Stimulated activated effector memory CD8-positive, alpha-beta T cell treated with anti-CD3 and anti-CD28 coated beads, Interleukin-12 subunit alpha, Interleukin-12 subunit beta, amount 100 ng/mL, for 72 hours (primary cell): Measurements from ENCODE around the gene PROC.

Experiments used
- ATAC-seq: fragments of 150-1000 bp; cut with Tn5 transposase; 2 replicates; pipeline ENCODE4 v1.10.0; 2021
- DNase-seq, 2 donors: peaks; one replicate each; pipeline ENCODE4 v3.0.0; 2021 to 2022; ENCODE audit warnings: low spot score in 2 of 2
- H3K27ac Mint-ChIP-seq: one replicate; pipeline ENCODE4 v1.8.0; 2022; ENCODE audit warnings: mild to moderate bottlenecking, mixed read lengths
- H3K36me3 Mint-ChIP-seq: one replicate; pipeline ENCODE4 v1.8.0; 2022; ENCODE audit warnings: mild to moderate bottlenecking, mixed read lengths
- H3K4me1 Mint-ChIP-seq: one replicate; pipeline ENCODE4 v1.8.0; 2022; ENCODE audit warnings: mixed read lengths
- H3K4me3 Mint-ChIP-seq: one replicate; pipeline ENCODE4 v1.8.0; 2022; ENCODE audit warnings: mild to moderate bottlenecking, mixed read lengths
- H3K9me3 Mint-ChIP-seq: one replicate; pipeline ENCODE4 v1.8.0; 2022; ENCODE audit warnings: mixed read lengths

Gene PROC

GRCh38 chr2:127388423-127389164 lies 29.6 kb upstream of the PROC start:
- Mint-ChIP-seq H3K27ac (peak overlapping the region; percentile 99), H3K4me3 (peak overlapping the region; percentile 80), H3K36me3 (peaks cover 34% of the 10 kb centered on the region), H3K9me3 (no peaks in the 10 kb centered on the region), H3K4me1 (peaks cover 70% of the 10 kb centered on the region)
- DNase-seq, result no peak
- ATAC-seq, result peak; percentile 82

DNA sequence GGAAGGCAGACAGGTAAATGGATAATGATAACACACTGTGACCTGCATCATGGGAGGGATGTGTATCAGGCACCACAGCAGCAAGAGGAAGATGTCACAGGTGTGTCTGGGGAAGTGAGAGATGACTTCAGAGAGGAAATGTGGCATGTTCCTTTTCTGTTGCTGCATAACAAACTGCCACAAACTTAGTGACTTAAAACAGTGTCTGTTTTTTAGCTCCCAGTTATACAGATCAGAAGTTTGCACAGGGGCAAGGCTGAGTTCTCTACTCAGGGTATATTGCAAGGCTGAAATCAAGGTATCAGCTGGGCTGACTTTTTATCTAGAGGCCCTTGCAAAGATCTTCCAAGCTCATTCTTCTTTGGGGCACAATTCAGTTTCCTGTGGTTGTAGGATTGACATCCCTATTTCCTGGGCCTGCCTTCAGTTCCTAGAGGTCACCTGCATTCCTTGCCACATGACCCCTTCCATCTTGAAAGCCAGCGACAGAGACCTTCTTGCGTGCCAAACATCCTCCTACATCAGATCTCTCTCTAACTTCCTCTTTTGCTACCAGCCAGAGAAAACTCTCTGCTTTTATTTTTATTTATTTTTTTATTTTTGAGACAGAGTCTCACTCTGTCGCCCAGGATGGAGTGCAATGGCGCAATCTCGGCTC lies 28.3 kb upstream of the PROC start:
- ATAC-seq, result no peak
- DNase-seq, result peak in 1 of 2 donors; percentile 49
- Mint-ChIP-seq H3K4me3 (no peak overlapping the region), H3K27ac (peak overlapping the region; percentile 99), H3K4me1 (peaks cover 60% of the 10 kb centered on the region), H3K36me3 (peaks cover 25% of the 10 kb centered on the region), H3K9me3 (no peaks in the 10 kb centered on the region)

- ATAC-seq (no peak), DNase-seq (peak in 1 of 2 donors; percentile 37)
- H3K36me3 Mint-ChIP-seq, result peaks cover 14% of the 10 kb centered on the region
- H3K9me3 Mint-ChIP-seq, result no peaks in the 10 kb centered on the region
- no peak overlapping the region for H3K4me3 Mint-ChIP-seq
- peaks cover 39% of the 10 kb centered on the region for H3K4me1 Mint-ChIP-seq
- H3K27ac Mint-ChIP-seq, result peak overlapping the region; percentile 77
Measured at GRCh38 chr2:127392133-127392827, 25.9 kb upstream of the PROC start.

DNA sequence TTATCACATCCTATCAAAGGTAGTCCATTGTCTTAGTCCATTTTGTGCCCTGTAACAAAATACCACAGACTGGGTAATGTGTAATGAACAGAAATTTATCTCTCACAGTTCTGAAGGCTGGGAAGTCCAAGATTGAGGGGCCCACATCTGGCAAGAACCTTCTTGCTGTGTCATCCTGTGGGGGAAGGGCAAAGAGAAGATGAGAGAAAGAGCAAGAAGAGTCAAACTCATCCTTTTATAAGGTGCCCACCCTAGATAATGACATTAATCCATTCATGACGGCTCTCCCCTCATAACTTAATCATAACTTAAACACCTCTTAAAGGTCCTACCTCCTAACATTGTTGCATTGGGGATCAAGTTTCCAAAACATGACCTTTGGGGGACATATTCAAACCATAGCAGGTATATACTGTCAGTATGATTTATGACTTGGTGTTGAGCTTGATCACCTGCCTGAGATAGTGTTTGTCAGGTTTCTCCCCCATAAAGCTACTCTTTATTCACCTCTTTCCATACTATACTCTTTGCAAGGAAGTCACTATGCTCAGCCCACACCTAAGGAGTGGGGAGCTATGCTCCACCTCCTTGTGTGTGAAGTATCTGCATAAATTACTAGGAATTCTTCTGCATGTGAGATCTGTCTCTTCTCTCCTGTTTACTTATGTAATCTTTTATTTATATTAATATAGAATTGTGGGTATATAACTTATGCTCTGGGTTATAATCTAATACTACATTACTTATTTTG lies 25.2 kb upstream of the PROC start:
- ATAC-seq (no peak), DNase-seq (peak in 1 of 2 donors; percentile 23)
- peaks cover 8% of the 10 kb centered on the region for H3K36me3 Mint-ChIP-seq
- H3K9me3 Mint-ChIP-seq, result no peaks in the 10 kb centered on the region
- peaks cover 46% of the 10 kb centered on the region for H3K4me1 Mint-ChIP-seq
- H3K4me3 Mint-ChIP-seq, result no peak overlapping the region
- H3K27ac Mint-ChIP-seq, result peak overlapping the region; percentile 77

DNA sequence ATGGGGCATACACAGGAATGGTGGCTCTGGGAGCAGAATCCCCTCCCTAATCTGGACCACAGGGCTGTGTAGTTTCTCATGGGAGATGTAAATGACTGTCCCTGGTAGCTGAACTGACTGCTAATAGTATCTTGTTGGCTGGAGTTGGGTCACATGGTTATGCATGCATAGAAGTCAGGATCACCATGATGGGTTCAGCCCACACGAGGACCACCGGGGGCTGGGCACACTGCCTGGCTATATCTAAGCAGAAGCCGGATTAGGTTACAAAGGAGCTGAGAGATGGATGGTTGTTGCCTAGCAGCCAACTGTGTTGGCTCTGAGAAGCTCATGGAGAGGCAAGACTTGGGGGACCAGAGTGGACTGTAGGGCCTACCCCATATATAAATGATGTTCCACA lies 23.7 kb upstream of the PROC start:
- no peak overlapping the region for H3K27ac Mint-ChIP-seq
- DNase-seq, result peak in 1 of 2 donors; percentile 44

DNA sequence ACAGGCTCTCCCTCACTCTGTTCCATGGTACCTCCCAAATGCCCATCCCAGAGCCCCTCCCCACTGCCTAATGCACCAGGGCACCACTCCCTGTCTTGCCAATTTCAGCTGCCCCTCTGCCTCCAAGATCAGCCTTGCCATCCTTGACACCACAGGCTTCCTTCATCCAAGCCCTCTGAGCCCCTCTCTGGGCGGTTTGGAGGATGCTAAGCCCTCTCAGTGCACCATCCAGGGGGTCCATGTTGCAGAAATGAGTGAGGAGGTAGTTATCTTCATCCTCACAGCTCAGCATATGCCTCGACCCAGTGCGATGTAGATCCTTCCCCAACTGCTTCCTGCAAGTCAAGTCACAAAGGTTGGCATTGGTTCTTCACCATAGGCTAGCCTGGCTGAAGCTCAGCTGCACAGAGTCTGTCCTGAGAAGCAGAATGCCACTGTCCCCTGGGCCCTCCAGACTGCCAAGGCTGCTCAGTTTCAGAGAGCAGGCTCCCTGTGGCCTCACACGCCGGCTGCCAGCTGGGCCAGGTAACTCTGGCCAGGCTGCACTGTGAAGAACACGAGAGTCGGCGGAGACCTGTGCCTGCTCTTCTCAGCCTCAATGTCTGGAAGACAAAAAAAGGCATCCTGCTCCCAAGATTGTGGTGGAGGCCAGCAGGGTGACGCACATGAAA lies 20.5 kb upstream of the PROC start:
- H3K4me1 Mint-ChIP-seq, result peaks cover 38% of the 10 kb centered on the region
- H3K36me3 Mint-ChIP-seq, result no peaks in the 10 kb centered on the region
- no peak for ATAC-seq
- H3K27ac Mint-ChIP-seq, result peak overlapping the region; percentile 86
- H3K9me3 Mint-ChIP-seq, result no peaks in the 10 kb centered on the region
- DNase-seq, result peak in 1 of 2 donors; percentile 41
- H3K4me3 Mint-ChIP-seq, result no peak overlapping the region

More for the DNA sequence above, 23.7 kb upstream of the PROC start:
- H3K4me1 Mint-ChIP-seq, result peaks cover 47% of the 10 kb centered on the region
- no peak overlapping the region for H3K4me3 Mint-ChIP-seq
- ATAC-seq, result no peak
- no peaks in the 10 kb centered on the region for H3K9me3 Mint-ChIP-seq
- H3K36me3 Mint-ChIP-seq, result no peaks in the 10 kb centered on the region

- Mint-ChIP-seq H3K36me3 (no peaks in the 10 kb centered on the region), H3K9me3 (no peaks in the 10 kb centered on the region), H3K4me1 (peaks cover 36% of the 10 kb centered on the region), H3K4me3 (no peak overlapping the region), H3K27ac (peak overlapping the region; percentile 86)
- ATAC-seq, result peak; percentile 84
- DNase-seq, result peak in 1 of 2 donors; percentile 71
Measured at GRCh38 chr2:127398239-127398590, 20.0 kb upstream of the PROC start.

GRCh38 chr2:127400533-127400896 lies 17.7 kb upstream of the PROC start:
- no peak overlapping the region for H3K27ac Mint-ChIP-seq
- DNase-seq, result no peak
- no peak for ATAC-seq
- H3K36me3 Mint-ChIP-seq, result no peaks in the 10 kb centered on the region
- no peaks in the 10 kb centered on the region for H3K9me3 Mint-ChIP-seq
- peaks cover 36% of the 10 kb centered on the region for H3K4me1 Mint-ChIP-seq
- no peak overlapping the region for H3K4me3 Mint-ChIP-seq

GRCh38 chr2:127400897-127401756 lies 17.1 kb upstream of the PROC start:
- peaks cover 36% of the 10 kb centered on the region for H3K4me1 Mint-ChIP-seq
- H3K9me3 Mint-ChIP-seq, result no peaks in the 10 kb centered on the region
- no peaks in the 10 kb centered on the region for H3K36me3 Mint-ChIP-seq
- peak in 1 of 2 donors; percentile 40 for DNase-seq
- H3K4me3 Mint-ChIP-seq, result no peak overlapping the region
- peak overlapping the region; percentile 18 for H3K27ac Mint-ChIP-seq
- ATAC-seq, result peak; percentile 73

DNA sequence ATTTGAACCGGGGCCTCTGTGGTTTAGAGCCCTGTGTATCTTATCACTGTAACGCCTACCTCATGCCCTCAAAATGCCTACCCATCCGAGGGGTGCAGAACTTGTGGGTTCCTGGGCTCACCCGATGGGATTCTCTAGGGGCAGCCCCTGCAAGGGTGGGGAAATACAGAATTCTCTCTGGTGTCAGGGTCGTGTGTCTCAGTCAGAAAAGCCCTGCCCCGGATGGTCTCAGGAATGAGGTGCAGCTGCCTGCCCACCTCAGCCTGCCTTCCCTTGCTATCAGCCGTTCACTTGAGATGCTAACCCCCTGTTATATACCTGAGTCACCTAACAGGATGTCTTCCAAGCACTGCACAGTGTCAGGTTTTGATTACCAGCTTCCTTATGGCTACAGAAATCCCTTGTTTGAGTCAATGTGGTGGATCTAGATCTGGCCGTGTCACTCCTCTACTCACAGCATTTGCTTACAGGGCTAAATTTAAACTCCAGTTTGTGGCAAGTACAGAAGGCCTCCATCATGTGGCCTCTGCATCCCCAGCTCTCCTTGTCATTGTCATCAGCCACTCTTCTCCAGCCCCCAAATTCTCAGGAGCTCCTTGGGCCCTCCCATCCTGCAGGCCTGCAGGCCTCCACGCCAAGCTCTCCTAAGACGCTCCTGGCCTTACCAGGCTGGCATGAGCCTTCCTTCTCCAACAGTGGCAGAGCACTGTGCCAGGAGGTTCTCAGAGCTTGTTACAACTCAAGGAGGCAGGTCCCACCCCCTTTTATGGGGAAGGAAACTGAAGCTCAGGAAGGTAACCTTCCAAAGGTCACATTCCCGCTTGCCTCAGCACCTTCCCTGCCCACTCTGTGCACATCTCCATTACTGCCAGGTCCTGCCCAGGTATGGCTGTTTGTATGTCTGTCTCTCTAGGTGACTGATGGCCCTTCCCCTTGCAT lies 16.2 kb upstream of the PROC start:
- Mint-ChIP-seq H3K9me3 (no peaks in the 10 kb centered on the region), H3K27ac (peak overlapping the region; percentile 18), H3K4me3 (no peak overlapping the region), H3K4me1 (peaks cover 36% of the 10 kb centered on the region), H3K36me3 (no peaks in the 10 kb centered on the region)
- peak in 1 of 2 donors; percentile 47 for DNase-seq
- peak; percentile 86 for ATAC-seq

GRCh38 chr2:127403460-127403859 lies 14.8 kb upstream of the PROC start:
- Mint-ChIP-seq H3K4me1 (peaks cover 24% of the 10 kb centered on the region), H3K4me3 (no peak overlapping the region), H3K27ac (no peak overlapping the region), H3K36me3 (no peaks in the 10 kb centered on the region), H3K9me3 (no peaks in the 10 kb centered on the region)
- ATAC-seq (no peak), DNase-seq (peak in 1 of 2 donors; percentile 29)

DNA sequence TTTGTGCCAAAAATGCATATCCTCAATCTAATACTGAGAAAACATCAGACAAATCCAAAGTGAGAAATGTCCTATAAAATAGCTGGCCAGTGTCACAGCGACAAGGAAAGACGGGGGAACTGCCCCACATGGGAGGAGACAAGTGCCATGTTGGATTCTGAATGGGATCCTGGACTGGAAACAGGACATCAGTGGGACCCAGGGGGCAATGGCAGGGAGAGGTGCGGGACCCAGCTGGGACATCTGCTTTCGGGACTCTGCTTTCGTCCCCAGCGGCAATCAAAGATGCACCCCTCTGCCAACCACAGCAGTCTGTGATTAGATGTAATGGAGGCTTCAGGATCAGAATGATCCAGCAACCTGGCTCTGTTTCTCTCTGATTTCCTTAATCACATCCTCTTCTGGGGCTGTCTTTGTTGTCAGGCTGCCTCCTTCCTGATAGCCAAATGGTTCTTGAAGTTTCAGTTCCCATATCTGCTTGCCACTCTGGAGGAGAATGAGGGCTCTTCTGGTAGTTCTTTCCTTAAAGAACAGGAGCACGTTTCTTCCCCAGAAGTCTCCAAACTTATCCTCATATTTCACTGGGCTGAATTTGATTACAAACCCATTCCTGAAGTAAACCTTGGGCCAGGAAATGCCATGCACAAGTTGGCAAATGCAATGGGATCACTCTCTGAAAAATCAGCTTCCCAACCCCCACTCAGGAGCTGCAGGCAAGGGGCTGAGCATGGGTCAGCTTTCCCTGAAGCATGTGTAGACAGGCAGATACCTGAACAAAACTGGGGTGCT lies 13.6 kb upstream of the PROC start:
- DNase-seq (no peak), ATAC-seq (no peak)
- H3K36me3 Mint-ChIP-seq, result no peaks in the 10 kb centered on the region
- H3K4me1 Mint-ChIP-seq, result peaks cover 15% of the 10 kb centered on the region
- no peaks in the 10 kb centered on the region for H3K9me3 Mint-ChIP-seq
- no peak overlapping the region for H3K4me3 Mint-ChIP-seq
- no peak overlapping the region for H3K27ac Mint-ChIP-seq

- ATAC-seq (no peak), DNase-seq (no peak)
- Mint-ChIP-seq H3K36me3 (no peaks in the 10 kb centered on the region), H3K27ac (no peak overlapping the region), H3K4me3 (no peak overlapping the region), H3K9me3 (no peaks in the 10 kb centered on the region), H3K4me1 (peaks cover 21% of the 10 kb centered on the region)
Measured at GRCh38 chr2:127405255-127405610, 13.0 kb upstream of the PROC start.
